GM18951 (cell line): Measurements from ENCODE around the gene TNIP2.

ENCODE experiments used
- POLR2A ChIP-seq: IDR thresholded peaks from 4 replicates; pipeline ENCODE4 v1.6.1; 2011; ENCODE audit warnings: mild to moderate bottlenecking; ENCODE audit not compliant: insufficient read length, insufficient read depth; ENCODE audit errors: extremely low read depth
- in situ Hi-C: fragments of 300-500 bp; cut with MboI; formaldehyde crosslinking; loops from one replicate; pipeline ENCODE4 v1.12.0; 2022; ENCODE audit warnings: low sequenced_read_pairs, mixed read lengths, inconsistent platforms; ENCODE audit not compliant: unreplicated experiment

Gene TNIP2

GRCh38 chr4:2797545-2798305 lies 41.6 kb upstream of the TNIP2 start:
- in situ Hi-C loops = no loop called here
- no peak for TF ChIP-seq POLR2A

DNA sequence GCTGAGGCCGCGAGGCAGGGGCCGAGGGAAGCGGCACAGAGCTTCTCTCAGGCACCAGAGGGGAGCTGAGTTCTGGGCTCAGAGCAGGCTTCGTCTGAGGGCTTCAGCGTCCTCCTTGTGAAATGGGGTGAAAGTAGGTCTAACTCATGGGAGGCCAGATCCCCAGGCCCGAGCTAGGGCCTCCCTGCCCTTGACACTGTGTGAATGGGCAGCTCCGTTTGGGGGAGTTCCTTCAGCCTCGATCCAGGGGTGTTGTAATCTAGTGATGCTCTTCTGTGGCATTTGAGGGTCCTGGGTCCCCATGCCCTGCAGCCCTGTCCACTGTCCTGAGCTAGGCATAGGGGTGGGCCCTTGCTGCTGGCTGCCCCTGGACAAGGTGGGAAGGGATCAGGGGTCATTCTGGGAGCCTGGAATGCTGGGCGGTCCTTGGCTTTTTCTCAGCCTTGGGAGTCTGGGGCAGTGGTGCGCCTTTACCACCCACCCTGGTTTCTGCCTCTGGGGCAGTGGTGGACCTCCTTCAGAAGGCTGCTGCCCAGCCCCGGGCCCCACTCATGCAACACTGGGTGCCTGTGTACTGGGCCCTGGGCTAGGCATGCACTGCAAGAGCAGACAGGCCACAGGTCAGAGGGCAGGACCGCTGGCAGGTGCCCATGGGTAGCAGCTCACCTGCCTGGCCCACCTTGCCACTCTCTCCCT lies 40.9 kb upstream of the TNIP2 start:
- TF ChIP-seq POLR2A = no peak
- in situ Hi-C loops = no loop called here

GRCh38 chr4:2795893-2796848 lies 40.0 kb upstream of the TNIP2 start:
- TF ChIP-seq POLR2A = no peak
- in situ Hi-C loops = no loop called here

DNA sequence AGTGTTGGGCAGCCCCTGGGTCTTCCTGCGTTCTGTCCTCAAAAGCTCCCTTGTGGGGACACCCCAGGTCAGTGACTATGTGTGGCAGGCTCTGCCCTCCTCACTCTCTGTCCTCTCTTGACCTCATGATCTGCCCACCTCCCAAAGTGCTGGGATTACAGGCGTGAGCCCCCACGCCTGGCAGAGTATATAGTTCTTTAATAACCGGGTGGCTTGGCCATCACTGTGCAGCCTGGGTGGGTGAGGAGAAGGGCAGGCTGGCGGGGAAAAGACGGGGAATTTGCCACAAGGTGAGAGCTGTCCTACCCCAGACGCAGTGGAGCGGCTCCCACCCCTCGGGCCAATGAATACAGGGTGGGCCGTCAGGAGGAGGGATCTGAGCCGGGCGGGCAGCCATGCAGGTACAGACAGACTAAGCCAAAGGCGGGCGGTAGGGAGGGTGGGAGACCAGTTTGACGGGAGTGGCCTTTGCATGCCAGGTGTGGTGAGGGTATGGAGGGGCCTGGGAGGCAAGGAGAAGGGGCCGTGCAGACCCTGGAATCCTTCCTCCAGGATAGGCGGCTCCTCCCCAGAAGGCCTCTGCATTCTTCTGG lies 39.3 kb upstream of the TNIP2 start:
- in situ Hi-C loops = no loop called here

GRCh38 chr4:2794486-2795299 lies 38.6 kb upstream of the TNIP2 start:
- TF ChIP-seq POLR2A = no peak
- in situ Hi-C loops = no loop called here

More for the DNA sequence above, 39.3 kb upstream of the TNIP2 start:
- TF ChIP-seq POLR2A = no peak

DNA sequence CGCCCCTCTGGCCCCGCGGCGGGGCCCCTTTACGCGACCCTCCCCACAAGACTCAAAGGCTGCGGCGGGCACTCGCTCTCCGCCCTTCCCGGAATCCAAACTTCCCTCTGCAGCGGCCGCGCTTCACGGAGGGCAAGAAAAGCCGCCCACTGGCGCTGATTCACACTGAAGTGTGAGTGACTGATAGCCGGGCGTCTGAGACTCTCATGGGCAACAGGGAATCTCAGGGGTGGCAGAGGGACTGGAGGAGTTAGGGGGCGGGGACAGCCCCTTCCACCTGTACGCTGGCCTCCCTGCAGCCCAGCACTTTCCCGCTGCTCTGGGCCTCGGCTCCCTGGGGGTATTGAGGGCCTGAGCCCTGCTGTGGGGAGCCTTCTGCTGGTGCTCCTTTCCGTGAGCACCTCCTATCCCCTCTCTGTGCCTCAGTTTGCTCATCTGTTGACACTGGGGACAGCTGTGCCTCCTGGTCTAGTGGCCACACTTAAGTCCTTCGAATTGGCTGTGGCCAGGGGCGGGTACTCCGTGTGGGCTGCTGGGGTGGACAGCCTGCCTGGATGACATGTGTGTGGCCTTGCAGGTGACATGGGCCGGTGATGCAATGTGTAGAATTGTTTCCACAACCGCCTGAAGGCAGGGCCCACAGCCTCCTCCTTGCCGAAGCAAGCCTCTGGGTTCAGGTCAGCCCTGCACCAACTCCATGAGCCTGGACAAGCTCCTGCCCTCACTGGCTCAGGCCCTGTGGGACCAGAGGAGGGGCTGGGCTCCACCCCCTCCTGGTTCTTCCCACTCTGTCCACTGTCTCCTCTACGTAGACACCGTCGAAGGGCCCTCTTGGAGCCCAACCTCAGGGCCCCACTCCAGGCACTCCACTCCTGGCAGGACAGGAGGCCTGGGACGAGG lies 37.7 kb upstream of the TNIP2 start:
- in situ Hi-C loops = no loop called here
- no peak for TF ChIP-seq POLR2A

- peak; percentile 41 for TF ChIP-seq POLR2A
- in situ Hi-C loops = no loop called here
Measured at GRCh38 chr4:2792711-2793585, 36.8 kb upstream of the TNIP2 start, which contains the start of gene SH3BP2. Gene SH3BP2, plus strand, starts transcription at chr4:2793085. Its CDS starts 27,533 bp downstream, at chr4:2820618.

DNA sequence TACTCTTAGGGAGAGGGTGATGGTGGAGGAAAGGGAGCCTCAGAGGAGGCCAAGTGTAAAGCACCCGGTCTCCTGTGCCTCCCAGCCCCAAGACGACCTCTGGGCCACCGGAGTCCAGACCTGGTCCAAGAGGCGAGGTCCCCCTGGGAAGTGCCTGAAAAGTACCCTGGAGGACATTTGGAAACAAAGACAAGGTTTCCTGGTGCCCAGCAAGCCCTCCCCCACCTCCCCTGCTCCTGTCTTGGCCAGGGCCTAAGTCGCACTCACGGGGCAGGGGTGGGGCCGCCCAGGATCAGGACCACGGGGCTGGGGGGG lies 36.2 kb upstream of the TNIP2 start:
- in situ Hi-C loops = no loop called here
- TF ChIP-seq POLR2A = no peak

DNA sequence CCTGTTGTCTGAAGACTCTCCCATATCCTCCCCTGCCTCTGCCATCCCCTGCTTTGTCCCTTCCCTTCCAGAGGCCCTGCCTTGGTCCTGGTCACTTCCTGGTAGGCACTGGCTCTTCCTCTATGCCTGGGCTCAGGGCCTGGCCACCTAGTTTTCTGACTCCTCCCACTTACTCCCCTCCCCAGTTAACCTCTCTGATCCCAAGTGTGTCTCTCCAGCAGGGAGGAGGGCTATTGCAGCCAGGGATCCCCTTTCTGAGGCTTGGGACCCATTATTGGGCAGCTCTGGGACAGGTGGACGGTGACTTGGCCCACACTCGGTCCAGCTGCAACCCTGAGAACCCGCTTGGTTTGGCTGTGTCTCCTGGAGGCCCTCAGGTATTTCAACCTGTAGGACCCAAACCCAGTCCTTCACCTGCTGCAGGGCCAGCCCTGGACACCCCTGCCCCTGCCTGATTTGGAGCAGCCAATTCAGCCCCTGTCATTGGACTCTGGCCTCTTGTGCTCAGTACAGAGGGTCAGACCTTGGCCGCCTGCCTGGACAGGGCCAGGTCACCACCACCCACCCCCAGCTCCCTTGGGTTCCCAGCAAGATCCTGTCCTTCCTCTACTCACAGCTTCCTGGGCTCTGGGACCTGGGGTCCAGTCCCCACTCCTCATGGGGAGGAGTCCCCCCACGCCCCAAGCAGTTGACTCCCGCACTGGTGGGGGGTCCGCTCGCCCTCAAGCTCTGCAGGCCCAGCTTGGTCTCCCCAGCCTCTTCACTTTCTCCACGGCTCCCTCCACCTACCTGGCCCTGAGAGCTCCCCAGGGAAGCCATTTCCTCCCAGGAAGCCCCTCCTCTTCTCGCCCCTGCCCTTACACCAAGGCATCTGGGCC lies 35.6 kb upstream of the TNIP2 start:
- TF ChIP-seq POLR2A = no peak
- in situ Hi-C loops = no loop called here
